H7 (cell line): Measurements from ENCODE around the gene PROK2. TPM values are rescaled to one million over a fixed set of nuclear protein-coding genes. Genes with fewer than 3 reads are reported as not detected.

Experiments used
- DNase-seq: peaks from one replicate; pipeline ENCODE4 v3.0.0; 2012
- H3K27me3 ChIP-seq: 2 replicates; pipeline ENCODE4 v1.6.0; 2011; ENCODE audit warnings: mild to moderate bottlenecking, low read length; ENCODE audit not compliant: control insufficient read depth, insufficient read depth
- H3K36me3 ChIP-seq: replicated peaks from 2 replicates; pipeline ENCODE4 v1.5.1; 2011; ENCODE audit warnings: low read length; ENCODE audit not compliant: control insufficient read depth, insufficient read depth
- H3K4me3 ChIP-seq: 2 replicates; pipeline ENCODE4 v1.5.1; 2011; ENCODE audit warnings: low read depth, mild to moderate bottlenecking, control low read depth, low read length, moderate library complexity; ENCODE audit not compliant: insufficient read depth
- total RNA-seq: library from RNA; depleted of rRNA; stranded (reverse); fragments of >200 nt; shearing (Covaris generic); gene quantifications from 2 replicates; pipeline ENCODE4 v1.2.3, GENCODE V29; 2014; rRNA removed

PROK2 gene
- 1.9 and 2.7 TPM in 2 replicates for total RNA-seq

GRCh38 chr3:71784914-71785531, at the start of gene PROK2:
Gene PROK2 (minus strand): TSS chr3:71785148. CDS start chr3:71785052, 96 bp downstream.
- peak; percentile 77 for DNase-seq

GRCh38 chr3:71831599-71831998, 46.7 kb upstream of the PROK2 start:
- H3K36me3 ChIP-seq, result no peaks in the 10 kb centered on the region
- H3K4me3 ChIP-seq, result no peak overlapping the region
- DNase-seq, result no peak
- H3K27me3 ChIP-seq, result no peaks in the 10 kb centered on the region

More at GRCh38 chr3:71784914-71785531, at the start of gene PROK2:
- Histone ChIP-seq H3K4me3 (peak within 1 kb of the TSS; percentile 43), H3K27me3 (peaks cover 50% of the 10 kb centered on the region), H3K36me3 (no peaks in the 10 kb centered on the region)

GRCh38 chr3:71825551-71826283, 40.8 kb upstream of the PROK2 start:
- Histone ChIP-seq H3K36me3 (no peaks in the 10 kb centered on the region), H3K4me3 (no peak overlapping the region), H3K27me3 (peaks cover 18% of the 10 kb centered on the region; the same call in 1 of the 2 replicates)
- no peak for DNase-seq

GRCh38 chr3:71821116-71821515, 36.2 kb upstream of the PROK2 start:
- no peak for DNase-seq
- Histone ChIP-seq H3K27me3 (peaks cover 27% of the 10 kb centered on the region; the same call in 1 of the 2 replicates), H3K36me3 (no peaks in the 10 kb centered on the region), H3K4me3 (no peak overlapping the region)

GRCh38 chr3:71817262-71817661, 32.3 kb upstream of the PROK2 start:
- Histone ChIP-seq H3K27me3 (peaks cover 36% of the 10 kb centered on the region; the same call in 1 of the 2 replicates), H3K4me3 (no peak overlapping the region), H3K36me3 (no peaks in the 10 kb centered on the region)
- DNase-seq, result peak; percentile 16

- Histone ChIP-seq H3K4me3 (no peak overlapping the region), H3K36me3 (no peaks in the 10 kb centered on the region), H3K27me3 (peaks cover 33% of the 10 kb centered on the region; the same call in 1 of the 2 replicates)
- no peak for DNase-seq
Observed at GRCh38 chr3:71816767-71817156, 31.8 kb upstream of the PROK2 start.

GRCh38 chr3:71815340-71816067, 30.6 kb upstream of the PROK2 start:
- no peaks in the 10 kb centered on the region for H3K36me3 ChIP-seq
- no peak for DNase-seq

GRCh38 chr3:71813704-71814103, 28.8 kb upstream of the PROK2 start:
- H3K36me3 ChIP-seq, result no peaks in the 10 kb centered on the region
- no peak overlapping the region for H3K4me3 ChIP-seq
- H3K27me3 ChIP-seq, result peaks cover 23% of the 10 kb centered on the region; the same call in 1 of the 2 replicates
- DNase-seq, result no peak

More at GRCh38 chr3:71815340-71816067, 30.6 kb upstream of the PROK2 start:
- peaks cover 25% of the 10 kb centered on the region; the same call in 1 of the 2 replicates for H3K27me3 ChIP-seq
- no peak overlapping the region for H3K4me3 ChIP-seq

GRCh38 chr3:71813073-71813472, 28.1 kb upstream of the PROK2 start:
- H3K27me3 ChIP-seq, result peaks cover 21% of the 10 kb centered on the region; the same call in 1 of the 2 replicates
- H3K36me3 ChIP-seq, result no peaks in the 10 kb centered on the region
- no peak for DNase-seq
- H3K4me3 ChIP-seq, result no peak overlapping the region

GRCh38 chr3:71810056-71810455, 25.1 kb upstream of the PROK2 start:
- Histone ChIP-seq H3K4me3 (no peak overlapping the region), H3K36me3 (no peaks in the 10 kb centered on the region), H3K27me3 (peaks cover 15% of the 10 kb centered on the region; the same call in 1 of the 2 replicates)
- no peak for DNase-seq

GRCh38 chr3:71809321-71810026, 24.5 kb upstream of the PROK2 start:
- DNase-seq, result no peak

GRCh38 chr3:71806736-71807135, 21.8 kb upstream of the PROK2 start:
- Histone ChIP-seq H3K4me3 (no peak overlapping the region), H3K27me3 (peaks cover 4% of the 10 kb centered on the region; the same call in 1 of the 2 replicates), H3K36me3 (no peaks in the 10 kb centered on the region)
- DNase-seq, result no peak

More at GRCh38 chr3:71809321-71810026, 24.5 kb upstream of the PROK2 start:
- H3K4me3 ChIP-seq, result no peak overlapping the region
- H3K27me3 ChIP-seq, result peaks cover 9% of the 10 kb centered on the region; the same call in 1 of the 2 replicates
- no peaks in the 10 kb centered on the region for H3K36me3 ChIP-seq

GRCh38 chr3:71805691-71806090, 20.7 kb upstream of the PROK2 start:
- H3K36me3 ChIP-seq, result no peaks in the 10 kb centered on the region
- no peak overlapping the region for H3K4me3 ChIP-seq
- no peak for DNase-seq
- H3K27me3 ChIP-seq, result peaks cover 4% of the 10 kb centered on the region; the same call in 1 of the 2 replicates

GRCh38 chr3:71805199-71805598, 20.3 kb upstream of the PROK2 start:
- DNase-seq, result no peak
- no peak overlapping the region for H3K4me3 ChIP-seq
- no peaks in the 10 kb centered on the region for H3K36me3 ChIP-seq
- H3K27me3 ChIP-seq, result peaks cover 2% of the 10 kb centered on the region; the same call in 1 of the 2 replicates
